DND-41 (cell line): Measurements from ENCODE around the gene FHAD1.

Source experiments
- ATAC-seq: fragments of 200-7000 bp; cut with Tn5 transposase; 3 replicates; pipeline ENCODE4 v1.9.1; 2021; ENCODE audit warnings: low read depth; ENCODE audit not compliant: insufficient read depth
- DNase-seq: peaks from one replicate; pipeline ENCODE4 v3.0.0-alpha.2; 2020
- H2AFZ ChIP-seq: 2 replicates; pipeline ENCODE4 v1.6.0; 2012; ENCODE audit warnings: low read depth, low read length
- H3K27ac ChIP-seq: 2 replicates; pipeline ENCODE4 v1.5.1; 2012; ENCODE audit warnings: low read length, inconsistent platforms
- H3K27me3 ChIP-seq: fragments of 200-600 bp; sonication (generic); 2 replicates; pipeline ENCODE4 v1.6.0; 2012; ENCODE audit warnings: low read length, mild to moderate bottlenecking, inconsistent platforms; ENCODE audit not compliant: insufficient read depth, poor library complexity
- H3K36me3 ChIP-seq: 2 replicates; pipeline ENCODE4 v1.5.1; 2012; ENCODE audit warnings: low read length, inconsistent platforms; ENCODE audit not compliant: insufficient read depth
- H3K4me1 ChIP-seq: 2 replicates; pipeline ENCODE4 v1.5.1; 2012; ENCODE audit warnings: mild to moderate bottlenecking, low read length; ENCODE audit not compliant: insufficient read depth
- H3K4me2 ChIP-seq: 2 replicates; pipeline ENCODE4 v1.6.0; 2012; ENCODE audit warnings: mild to moderate bottlenecking, moderate library complexity, low read length, inconsistent platforms; ENCODE audit not compliant: insufficient read depth
- H3K4me3 ChIP-seq, 2 experiments: fragments of 200-600 bp in 1 of 2; shearing (Covaris generic) in 1 of 2; 2 replicates each; pipeline ENCODE4 v1.5.1; 2012 to 2016; ENCODE audit warnings: inconsistent platforms in 2 of 2, low read length in 2 of 2, mild to moderate bottlenecking in 2 of 2, low read depth in 1 of 2, moderate library complexity in 1 of 2
- H3K79me2 ChIP-seq: 2 replicates; pipeline ENCODE4 v1.6.0; 2012; ENCODE audit warnings: low read length, inconsistent platforms; ENCODE audit not compliant: insufficient read depth
- H3K9ac ChIP-seq: 2 replicates; pipeline ENCODE4 v1.6.0; 2012; ENCODE audit warnings: low read depth, mild to moderate bottlenecking, inconsistent platforms, low read length, moderate library complexity
- H3K9me3 ChIP-seq: 2 replicates; pipeline ENCODE4 v1.5.1; 2012; ENCODE audit warnings: low read length, moderate library complexity, mild to moderate bottlenecking, inconsistent platforms; ENCODE audit not compliant: insufficient read depth, severe bottlenecking
- H4K20me1 ChIP-seq: 2 replicates; pipeline ENCODE4 v1.6.0; 2012; ENCODE audit warnings: low read length; ENCODE audit not compliant: insufficient read depth
- CTCF ChIP-seq: IDR thresholded peaks from 2 replicates; pipeline ENCODE4 v1.5.1; 2012; ENCODE audit warnings: borderline replicate concordance, low read length, moderate library complexity, mild to moderate bottlenecking; ENCODE audit not compliant: poor library complexity, severe bottlenecking; ENCODE audit errors: extremely low read depth
- EZH2 ChIP-seq: IDR thresholded peaks from 3 replicates; pipeline ENCODE4 v1.6.1; 2012; ENCODE audit warnings: borderline replicate concordance, low read depth, mild to moderate bottlenecking, moderate library complexity, low read length, inconsistent platforms; ENCODE audit not compliant: severe bottlenecking

FHAD1 gene

GRCh38 chr1:15207829-15208429, 39.1 kb upstream of the FHAD1 start:
- Histone ChIP-seq H3K36me3 (no peaks in the 10 kb centered on the region), H3K79me2 (no peaks in the 10 kb centered on the region), H4K20me1 (peaks cover 7% of the 10 kb centered on the region), H3K4me2 (no peak overlapping the region), H3K4me3 (no peak overlapping the region), H3K9ac (no peak overlapping the region), H3K4me1 (no peaks in the 10 kb centered on the region), H3K27ac (no peak overlapping the region), H3K27me3 (peaks cover 13% of the 10 kb centered on the region), H3K9me3 (no peaks in the 10 kb centered on the region), H2AFZ (no peak overlapping the region)
- ATAC-seq = no peak
- TF ChIP-seq CTCF (no peak), EZH2 (no peak)
- DNase-seq = no peak

GRCh38 chr1:15210651-15211375, 36.2 kb upstream of the FHAD1 start:
- Histone ChIP-seq H3K27ac (no peak overlapping the region), H3K9ac (no peak overlapping the region), H2AFZ (no peak overlapping the region), H3K36me3 (no peaks in the 10 kb centered on the region), H3K9me3 (no peaks in the 10 kb centered on the region), H3K4me1 (no peaks in the 10 kb centered on the region), H3K4me2 (no peak overlapping the region), H3K4me3 (no peak overlapping the region), H3K27me3 (peaks cover 13% of the 10 kb centered on the region), H3K79me2 (no peaks in the 10 kb centered on the region), H4K20me1 (peaks cover 5% of the 10 kb centered on the region; the same call in 1 of the 2 replicates)
- DNase-seq (no peak), ATAC-seq (no peak)
- TF ChIP-seq EZH2 (no peak), CTCF (no peak)

- H2AFZ ChIP-seq = no peak overlapping the region
- no peak overlapping the region for H3K4me3 ChIP-seq
- no peak overlapping the region for H3K9ac ChIP-seq
- no peaks in the 10 kb centered on the region for H3K4me1 ChIP-seq
- DNase-seq (no peak), ATAC-seq (no peak)
- H3K4me2 ChIP-seq = no peak overlapping the region
- H4K20me1 ChIP-seq = peaks cover 5% of the 10 kb centered on the region; the same call in 1 of the 2 replicates
- peaks cover 11% of the 10 kb centered on the region for H3K27me3 ChIP-seq
- H3K79me2 ChIP-seq = no peaks in the 10 kb centered on the region
- TF ChIP-seq EZH2 = no peak
- no peak for TF ChIP-seq CTCF
- no peaks in the 10 kb centered on the region for H3K9me3 ChIP-seq
- no peaks in the 10 kb centered on the region for H3K36me3 ChIP-seq
- H3K27ac ChIP-seq = no peak overlapping the region
These were observed 35.6 kb upstream of the FHAD1 start for GRCh38 chr1:15211424-15211823.
